Esophagus muscularis mucosa (tissue), 3 donors: ENCODE measurements around the gene SSR1.
"Not testable (repeated sequence)": the region's sequence is repeated elsewhere in the genome, so short reads cannot be mapped to it uniquely, and the experiment has no call there.

Experiments used
- POLR2A ChIP-seq: fragments of 450-650 bp; IDR thresholded peaks from one replicate; pipeline ENCODE4 v1.6.1; 2017; ENCODE audit warnings: antibody characterized with exemption, moderate library complexity, mild to moderate bottlenecking, low read depth
- TF ChIP-seq, protein P1 (sequence below), 3 experiments: fragments of 200-600 bp in 2 of 3; fragments of 450-650 bp in 1 of 3; sonication (generic) in 2 of 3; IDR thresholded peaks; one replicate each; pipeline ENCODE4 v1.5.1; 2017 to 2019; ENCODE audit warnings: antibody characterized with exemption in 3 of 3, mild to moderate bottlenecking in 2 of 3, moderate library complexity in 1 of 3

DNA sequence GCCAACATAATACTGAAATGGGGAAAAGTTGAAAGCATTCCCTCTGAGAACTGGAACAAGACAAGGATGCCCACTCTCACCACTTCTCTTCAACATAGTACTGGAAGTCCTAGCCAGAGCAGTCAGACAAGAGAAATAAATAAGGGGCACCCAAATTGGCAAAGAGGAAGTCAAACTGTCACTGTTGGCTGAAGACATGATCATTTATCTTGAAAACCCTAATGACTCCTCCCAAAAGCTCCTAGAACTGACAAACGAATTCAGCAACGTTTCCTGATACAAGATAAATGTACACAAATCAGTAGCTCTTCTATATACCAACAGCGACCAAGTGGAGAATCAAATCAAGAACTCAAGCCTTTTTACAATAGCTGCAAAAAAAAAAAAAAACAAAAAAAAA, 38.9 kb upstream of the SSR1 start:
- TF ChIP-seq, protein P1, sequence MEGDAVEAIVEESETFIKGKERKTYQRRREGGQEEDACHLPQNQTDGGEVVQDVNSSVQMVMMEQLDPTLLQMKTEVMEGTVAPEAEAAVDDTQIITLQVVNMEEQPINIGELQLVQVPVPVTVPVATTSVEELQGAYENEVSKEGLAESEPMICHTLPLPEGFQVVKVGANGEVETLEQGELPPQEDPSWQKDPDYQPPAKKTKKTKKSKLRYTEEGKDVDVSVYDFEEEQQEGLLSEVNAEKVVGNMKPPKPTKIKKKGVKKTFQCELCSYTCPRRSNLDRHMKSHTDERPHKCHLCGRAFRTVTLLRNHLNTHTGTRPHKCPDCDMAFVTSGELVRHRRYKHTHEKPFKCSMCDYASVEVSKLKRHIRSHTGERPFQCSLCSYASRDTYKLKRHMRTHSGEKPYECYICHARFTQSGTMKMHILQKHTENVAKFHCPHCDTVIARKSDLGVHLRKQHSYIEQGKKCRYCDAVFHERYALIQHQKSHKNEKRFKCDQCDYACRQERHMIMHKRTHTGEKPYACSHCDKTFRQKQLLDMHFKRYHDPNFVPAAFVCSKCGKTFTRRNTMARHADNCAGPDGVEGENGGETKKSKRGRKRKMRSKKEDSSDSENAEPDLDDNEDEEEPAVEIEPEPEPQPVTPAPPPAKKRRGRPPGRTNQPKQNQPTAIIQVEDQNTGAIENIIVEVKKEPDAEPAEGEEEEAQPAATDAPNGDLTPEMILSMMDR (IDR thresholded peaks at IDR 0.05), result not testable (repeated sequence)
- TF ChIP-seq POLR2A, result not testable (repeated sequence)
